GM18511 (cell line): ENCODE measurements around the gene AFAP1L2.

ENCODE experiments used
- ATAC-seq: cut with Tn5 transposase; IDR thresholded peaks from one replicate; pipeline ENCODE4 v1.9.1; 2021; ENCODE audit warnings: mild to moderate bottlenecking, moderate library complexity; ENCODE audit not compliant: unreplicated experiment

AFAP1L2 gene

GRCh38 chr10:114412907-114413797, 8.8 kb upstream of the AFAP1L2 start:
- no peak for ATAC-seq

DNA sequence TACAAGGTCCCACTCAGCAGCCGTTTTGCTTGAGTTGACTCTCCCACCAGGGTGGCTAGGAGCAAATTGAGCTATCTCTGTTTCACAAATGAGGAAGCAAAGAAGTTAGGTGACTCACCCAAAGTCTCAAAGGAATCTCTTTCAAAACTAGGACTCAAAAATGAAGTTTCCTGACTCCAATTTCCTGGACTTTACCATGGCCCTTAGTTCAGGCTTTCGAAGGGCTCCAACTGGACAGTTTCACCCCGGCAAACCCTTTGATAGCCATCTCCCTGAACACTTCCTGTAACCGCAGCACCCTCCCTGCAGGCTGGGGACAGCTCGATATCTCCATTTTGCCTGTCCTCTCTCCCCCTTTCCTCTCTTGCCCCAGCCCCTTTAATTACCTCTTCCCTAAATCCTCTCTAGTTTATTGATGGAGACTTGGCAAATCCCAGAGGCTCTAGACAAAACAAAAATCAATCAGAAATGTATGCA, 4.7 kb upstream of the AFAP1L2 start:
- no peak for ATAC-seq

DNA sequence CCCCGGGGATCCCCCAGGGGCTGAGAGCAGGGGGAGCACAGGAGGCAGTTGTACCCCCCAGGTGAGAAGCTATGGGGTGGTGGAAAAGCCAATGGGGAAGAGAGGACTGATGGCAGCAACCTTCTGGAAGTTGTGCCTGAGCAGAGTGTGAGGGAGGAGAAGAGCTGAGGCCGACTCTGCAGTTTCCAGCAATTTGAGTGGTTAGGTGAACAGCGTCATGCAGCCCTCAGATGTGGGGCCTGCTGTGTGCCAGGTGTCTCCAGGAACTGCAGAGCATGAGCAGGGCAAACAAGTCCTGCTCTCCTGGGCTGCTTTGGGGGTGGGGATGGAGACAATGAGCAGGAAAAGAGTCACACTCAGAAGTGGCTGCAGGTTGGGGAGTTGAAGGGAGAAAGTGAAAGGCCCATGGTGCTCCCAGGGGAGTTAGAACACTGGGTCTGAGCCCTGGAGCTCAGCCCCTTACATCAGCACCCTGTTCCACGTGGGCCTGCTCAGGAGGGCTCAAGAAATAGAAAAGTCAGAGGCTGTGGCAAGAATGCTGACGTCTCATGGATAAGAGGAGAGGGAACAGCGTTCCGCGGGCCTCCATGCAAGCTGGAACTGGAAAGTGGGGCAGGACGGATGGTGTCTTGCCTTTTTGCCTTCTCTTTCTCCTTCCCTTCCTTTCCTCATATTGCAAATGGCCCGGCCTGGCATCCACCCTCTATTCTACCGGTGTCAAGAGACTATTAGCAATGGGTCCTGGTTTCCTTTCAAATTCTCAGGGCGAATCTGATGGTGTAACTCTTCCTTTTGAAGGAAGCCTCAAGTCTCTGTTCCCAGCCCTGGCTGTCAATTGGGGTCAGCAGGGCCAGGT, 4.0 kb upstream of the AFAP1L2 start:
- ATAC-seq: peak; percentile 47

GRCh38 chr10:114406455-114406854, 2.2 kb upstream of the AFAP1L2 start:
- no peak for ATAC-seq

DNA sequence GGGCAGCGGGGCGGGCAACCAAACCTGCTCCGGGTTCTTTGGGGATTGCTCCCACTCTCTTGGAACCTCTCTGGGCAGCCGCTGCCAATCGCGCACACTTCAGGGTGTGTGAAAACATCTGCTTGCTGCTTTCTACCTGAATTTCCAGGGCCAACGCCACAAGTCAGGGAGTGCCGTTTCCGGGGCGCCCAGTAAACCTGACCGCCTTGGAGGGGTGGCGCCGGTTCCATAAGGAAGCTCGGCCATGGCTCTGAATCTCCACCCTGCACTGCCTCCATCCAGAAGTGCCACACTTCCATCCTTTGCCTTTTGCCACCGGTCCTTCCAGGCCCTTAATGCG, 679 bp upstream of the AFAP1L2 start:
- no peak for ATAC-seq

GRCh38 chr10:114403541-114404161, 651 bp downstream of the AFAP1L2 start:
- no peak for ATAC-seq

- no peak for ATAC-seq
These were observed 1.3 kb downstream of the AFAP1L2 start for GRCh38 chr10:114402871-114403540.

DNA sequence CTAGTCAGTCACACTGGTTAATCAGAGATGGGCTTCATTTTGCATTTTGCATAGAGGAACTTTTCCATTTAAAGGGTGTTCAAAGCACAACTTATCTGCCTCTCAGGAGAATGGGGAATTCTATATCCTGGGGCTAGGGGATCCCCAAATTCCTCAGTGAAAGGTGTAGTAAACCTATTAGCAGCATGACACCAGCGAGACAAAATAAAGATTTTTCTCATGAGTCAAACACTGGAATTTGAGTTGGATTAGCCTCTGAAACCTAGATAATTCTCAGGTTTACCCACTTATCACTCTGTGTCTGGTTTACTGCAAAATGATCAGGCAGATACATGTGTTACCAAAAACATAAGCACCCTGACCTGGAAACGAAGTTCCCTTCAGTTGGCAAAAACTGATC, 2.1 kb downstream of the AFAP1L2 start:
- no peak for ATAC-seq

- no peak for ATAC-seq
These were observed 3.0 kb downstream of the AFAP1L2 start for GRCh38 chr10:114401195-114401791.

GRCh38 chr10:114400091-114400490, 4.2 kb downstream of the AFAP1L2 start:
- ATAC-seq: no peak

GRCh38 chr10:114399576-114399975, 4.7 kb downstream of the AFAP1L2 start:
- ATAC-seq: no peak

- ATAC-seq: no peak
These were observed 5.5 kb downstream of the AFAP1L2 start for GRCh38 chr10:114398587-114399331.

GRCh38 chr10:114397651-114398145, 6.6 kb downstream of the AFAP1L2 start:
- no peak for ATAC-seq

GRCh38 chr10:114396464-114396863, 7.8 kb downstream of the AFAP1L2 start:
- ATAC-seq: no peak

- ATAC-seq: no peak
These were observed 8.8 kb downstream of the AFAP1L2 start for GRCh38 chr10:114395366-114396022.

- no peak for ATAC-seq
These were observed 9.8 kb downstream of the AFAP1L2 start for GRCh38 chr10:114394531-114394930.

GRCh38 chr10:114393886-114394285, 10.4 kb downstream of the AFAP1L2 start:
- ATAC-seq: no peak

DNA sequence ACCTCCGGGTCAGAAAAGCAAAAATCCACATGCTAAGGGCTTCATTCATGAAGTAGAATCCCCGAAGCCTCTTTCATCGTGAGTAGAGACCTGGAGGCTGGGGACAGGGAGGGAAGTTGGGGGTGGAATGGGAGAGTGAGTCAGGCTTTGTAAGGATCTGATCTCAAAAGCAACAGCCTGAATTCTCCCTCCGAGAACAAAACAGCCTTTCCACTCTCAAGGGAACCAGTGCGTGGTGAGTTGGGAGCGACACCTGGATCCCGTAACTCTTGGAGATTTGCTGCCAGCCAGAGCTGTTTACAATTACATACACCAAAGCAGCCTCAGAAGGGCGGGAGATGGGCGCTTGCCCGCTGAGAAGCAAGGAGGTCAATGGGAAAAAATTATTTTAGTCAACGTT, 10.8 kb downstream of the AFAP1L2 start:
- ATAC-seq: no peak
